ENCODE results near the gene ZNF74. TPM values are rescaled to one million over a fixed set of nuclear protein-coding genes. Genes with fewer than 3 reads are reported as not detected.

ZNF74 gene
- total RNA-seq, 4 donors from 2014 or later, result 9.3 to 17.5 (median 10.5) TPM

- peak in 1 of 2 donors; percentile 60 for DNase-seq (ENCODE audit: low spot score in 2 of 2)
- peak overlapping the region; percentile 92 for H3K4me3 ChIP-seq
- H3K36me3 ChIP-seq, result no peaks in the 10 kb centered on the region
- no peaks in the 10 kb centered on the region for H3K27me3 ChIP-seq
- H3K9me3 ChIP-seq, result no peaks in the 10 kb centered on the region
- 97% methylated on average over 13 of the region's 23 CpGs for WGBS
- H3K4me1 ChIP-seq, result peaks cover 30% of the 10 kb centered on the region
- no peak overlapping the region for H3K27ac ChIP-seq
- TF ChIP-seq POLR2AphosphoS5 (IDR thresholded peaks at IDR 0.05) (no peak), CTCF (IDR thresholded peaks at IDR 0.05) (no peak), POLR2A (IDR thresholded peaks at IDR 0.05) (no peak), EP300 (IDR thresholded peaks at IDR 0.05) (no peak)
Observed at GRCh38 chr22:20392983-20393704, 807 bp upstream of the ZNF74 start.

GRCh38 chr22:20395181-20395906, 1.4 kb downstream of the ZNF74 start:
- peak in 1 of 2 donors; percentile 34 for DNase-seq (ENCODE audit: low spot score in 2 of 2)
- H3K27ac ChIP-seq, result no peak overlapping the region
- peaks cover 30% of the 10 kb centered on the region for H3K4me1 ChIP-seq
- no peaks in the 10 kb centered on the region for H3K27me3 ChIP-seq
- 84% methylated on average over 17 of the region's 20 CpGs for WGBS
- no peaks in the 10 kb centered on the region for H3K9me3 ChIP-seq
- H3K4me3 ChIP-seq, result no peak overlapping the region
- no peaks in the 10 kb centered on the region for H3K36me3 ChIP-seq
- no peak for TF ChIP-seq EP300 (IDR thresholded peaks at IDR 0.05)
- TF ChIP-seq POLR2AphosphoS5 (IDR thresholded peaks at IDR 0.05), result no peak
- no peak for TF ChIP-seq CTCF (IDR thresholded peaks at IDR 0.05)
- TF ChIP-seq POLR2A (IDR thresholded peaks at IDR 0.05), result no peak

GRCh38 chr22:20395907-20396287, 1.9 kb downstream of the ZNF74 start:
- no peak overlapping the region for H3K4me3 ChIP-seq
- H3K27me3 ChIP-seq, result no peaks in the 10 kb centered on the region
- no peaks in the 10 kb centered on the region for H3K36me3 ChIP-seq
- peaks cover 30% of the 10 kb centered on the region for H3K4me1 ChIP-seq
- no peaks in the 10 kb centered on the region for H3K9me3 ChIP-seq
- WGBS, result 61% methylated on average over 2 of the region's 2 CpGs
- H3K27ac ChIP-seq, result no peak overlapping the region
- TF ChIP-seq EP300 (IDR thresholded peaks at IDR 0.05) (no peak), POLR2AphosphoS5 (IDR thresholded peaks at IDR 0.05) (no peak), POLR2A (IDR thresholded peaks at IDR 0.05) (no peak), CTCF (IDR thresholded peaks at IDR 0.05) (no peak)
- DNase-seq (ENCODE audit: low spot score in 2 of 2), result peak in 1 of 2 donors; percentile 40

- no peak for TF ChIP-seq POLR2AphosphoS5 (IDR thresholded peaks at IDR 0.05)
- no peak for TF ChIP-seq CTCF (IDR thresholded peaks at IDR 0.05)
- no peak for TF ChIP-seq POLR2A (IDR thresholded peaks at IDR 0.05)
- no peak for TF ChIP-seq EP300 (IDR thresholded peaks at IDR 0.05)
- Histone ChIP-seq H3K27me3 (no peaks in the 10 kb centered on the region), H3K9me3 (no peaks in the 10 kb centered on the region), H3K4me3 (no peak overlapping the region), H3K4me1 (peaks cover 30% of the 10 kb centered on the region), H3K27ac (no peak overlapping the region), H3K36me3 (no peaks in the 10 kb centered on the region)
- no peak for DNase-seq (ENCODE audit: low spot score in 2 of 2)
- WGBS, result 91% methylated on average over 1 of the region's 1 CpG
Observed at GRCh38 chr22:20396639-20397038, 2.7 kb downstream of the ZNF74 start.

- no peak overlapping the region for H3K27ac ChIP-seq
- peaks cover 30% of the 10 kb centered on the region for H3K4me1 ChIP-seq
- H3K36me3 ChIP-seq, result no peaks in the 10 kb centered on the region
- TF ChIP-seq POLR2A (IDR thresholded peaks at IDR 0.05) (no peak), POLR2AphosphoS5 (IDR thresholded peaks at IDR 0.05) (no peak)
- WGBS, result 96% methylated on average over 2 of the region's 2 CpGs
- DNase-seq (ENCODE audit: low spot score in 2 of 2), result no peak
- H3K27me3 ChIP-seq, result no peaks in the 10 kb centered on the region
- no peaks in the 10 kb centered on the region for H3K9me3 ChIP-seq
- H3K4me3 ChIP-seq, result no peak overlapping the region
Observed at GRCh38 chr22:20397498-20397897, 3.5 kb downstream of the ZNF74 start.

Measured in suprapubic skin (tissue), 4 donors.